Measurements from ENCODE around the gene PPP1R37.
"Not testable (repeated sequence)": the region's sequence is repeated elsewhere in the genome, so short reads cannot be mapped to it uniquely, and the experiment has no call there.

DNA sequence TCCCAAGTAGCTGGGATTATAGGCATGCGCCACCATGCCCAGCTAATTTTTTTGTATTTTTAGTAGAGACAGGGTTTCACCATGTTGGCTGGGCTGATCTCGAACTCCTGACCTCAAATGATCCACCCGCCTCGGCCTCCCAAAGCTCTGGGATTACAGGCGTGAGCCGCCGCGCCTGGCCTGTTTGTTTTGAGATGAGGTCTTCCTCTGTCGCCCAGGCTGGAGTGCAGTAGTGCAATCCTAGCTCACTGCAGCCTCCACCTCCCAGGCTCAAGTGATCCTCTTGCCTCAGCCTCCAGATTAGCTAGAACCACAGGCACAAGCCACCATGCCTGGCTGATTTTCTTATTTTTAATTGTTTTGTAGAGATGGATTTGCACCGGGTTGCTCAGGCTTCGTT, 13.4 kb downstream of the PPP1R37 start:
- TF ChIP-seq RARB (CRISPR knock-in tag; IDR thresholded peaks at IDR 0.05); ZFP3 (CRISPR knock-in tag; IDR thresholded peaks at IDR 0.05); ZC3H10 (CRISPR knock-in tag; IDR thresholded peaks at IDR 0.05); PPARA (CRISPR knock-in tag; IDR thresholded peaks at IDR 0.05; ENCODE audit: borderline replicate concordance): not testable (repeated sequence)
- TF ChIP-seq, protein P1, sequence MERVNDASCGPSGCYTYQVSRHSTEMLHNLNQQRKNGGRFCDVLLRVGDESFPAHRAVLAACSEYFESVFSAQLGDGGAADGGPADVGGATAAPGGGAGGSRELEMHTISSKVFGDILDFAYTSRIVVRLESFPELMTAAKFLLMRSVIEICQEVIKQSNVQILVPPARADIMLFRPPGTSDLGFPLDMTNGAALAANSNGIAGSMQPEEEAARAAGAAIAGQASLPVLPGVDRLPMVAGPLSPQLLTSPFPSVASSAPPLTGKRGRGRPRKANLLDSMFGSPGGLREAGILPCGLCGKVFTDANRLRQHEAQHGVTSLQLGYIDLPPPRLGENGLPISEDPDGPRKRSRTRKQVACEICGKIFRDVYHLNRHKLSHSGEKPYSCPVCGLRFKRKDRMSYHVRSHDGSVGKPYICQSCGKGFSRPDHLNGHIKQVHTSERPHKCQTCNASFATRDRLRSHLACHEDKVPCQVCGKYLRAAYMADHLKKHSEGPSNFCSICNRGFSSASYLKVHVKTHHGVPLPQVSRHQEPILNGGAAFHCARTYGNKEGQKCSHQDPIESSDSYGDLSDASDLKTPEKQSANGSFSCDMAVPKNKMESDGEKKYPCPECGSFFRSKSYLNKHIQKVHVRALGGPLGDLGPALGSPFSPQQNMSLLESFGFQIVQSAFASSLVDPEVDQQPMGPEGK (CRISPR knock-in tag; IDR thresholded peaks at IDR 0.05; ENCODE audit: borderline replicate concordance) = not testable (repeated sequence)
